Measurements from ENCODE around the gene CEP41. TPM values are rescaled to one million over a fixed set of nuclear protein-coding genes. Genes with fewer than 3 reads are reported as not detected.
A peak's percentile ranks its signal among the peaks of the same experiment; 100 is the strongest.

The CEP41 gene
- total RNA-seq, 2 experiments from 2014 or later: 19.6 to 35.4 TPM

- no TSS peak for BruUV-seq (replicated peaks)
- no peak overlapping the region for H3K4me2 ChIP-seq (ENCODE audit: low read length)
- no peak for DNase-seq (ENCODE audit: low spot score)
- 0 out of 2 replicates have a peak, but pooled peaks cover 4% of the 10 kb centered on the region for H4K20me1 ChIP-seq (ENCODE audit: insufficient read depth, low read length)
- intact Hi-C loops (cut with micrococcal nuclease; ENCODE audit: unreplicated experiment): no loop called here
- peaks cover 7% of the 10 kb centered on the region; the same call in 1 of the 2 replicates for H3K36me3 ChIP-seq (ENCODE audit: insufficient read depth, low read length)
- no peak overlapping the region for H3K4me3 ChIP-seq (ENCODE audit: low read depth, low read length, poor library complexity, severe bottlenecking)
- no peak for TF ChIP-seq CTCF (conservative IDR thresholded peaks at IDR 0.05; ENCODE audit: low read length)
- no peak for TF ChIP-seq EZH2phosphoT487 (IDR thresholded peaks at IDR 0.05; ENCODE audit: borderline replicate concordance, low read depth, low read length)
- POLR2A ChIA-PET: interaction anchor here (0.9 to 1.7 kb wide), 2 partner anchors 8 to 23 kb away, joined by 4 to 5 read pairs; no protein-coding TSS in a partner anchor
- H3K27ac ChIP-seq (ENCODE audit: low read depth, low read length, poor library complexity, severe bottlenecking): no peak overlapping the region
- H3K79me2 ChIP-seq (ENCODE audit: insufficient read depth, low read depth, low read length): no peaks in the 10 kb centered on the region; the same call in 1 of the 2 replicates
- no peak overlapping the region for H2AFZ ChIP-seq (ENCODE audit: low read length)
- H3K9me3 ChIP-seq (ENCODE audit: low read length): no peaks in the 10 kb centered on the region
- H3K4me1 ChIP-seq (ENCODE audit: insufficient read depth, low read length, poor library complexity, severe bottlenecking): peaks cover 4% of the 10 kb centered on the region
- CTCF ChIA-PET (ENCODE audit: unreplicated experiment): no interaction called here
- H3K9me2 ChIP-seq (ENCODE audit: insufficient read depth, low read length): no peaks in the 10 kb centered on the region
Observed at GRCh38 chr7:130433301-130433700, 7.5 kb downstream of the CEP41 start.

- intact Hi-C loops (cut with micrococcal nuclease; ENCODE audit: unreplicated experiment): no loop called here
- H3K79me2 ChIP-seq (ENCODE audit: insufficient read depth, low read depth, low read length): no peaks in the 10 kb centered on the region; the same call in 1 of the 2 replicates
- H3K27ac ChIP-seq (ENCODE audit: low read depth, low read length, poor library complexity, severe bottlenecking): no peak overlapping the region
- CTCF ChIA-PET (ENCODE audit: unreplicated experiment): no interaction called here
- H3K4me1 ChIP-seq (ENCODE audit: insufficient read depth, low read length, poor library complexity, severe bottlenecking): peaks cover 4% of the 10 kb centered on the region
- no peaks in the 10 kb centered on the region for H3K9me2 ChIP-seq (ENCODE audit: insufficient read depth, low read length)
- TF ChIP-seq EZH2phosphoT487 (IDR thresholded peaks at IDR 0.05; ENCODE audit: borderline replicate concordance, low read depth, low read length): no peak
- no peak for TF ChIP-seq CTCF (conservative IDR thresholded peaks at IDR 0.05; ENCODE audit: low read length)
- no peak overlapping the region for H3K4me3 ChIP-seq (ENCODE audit: low read depth, low read length, poor library complexity, severe bottlenecking)
- H2AFZ ChIP-seq (ENCODE audit: low read length): no peak overlapping the region
- no TSS peak for BruUV-seq (replicated peaks)
- 0 out of 2 replicates have a peak, but pooled peaks cover 4% of the 10 kb centered on the region for H4K20me1 ChIP-seq (ENCODE audit: insufficient read depth, low read length)
- H3K4me2 ChIP-seq (ENCODE audit: low read length): no peak overlapping the region
- POLR2A ChIA-PET: no interaction called here
- peaks cover 7% of the 10 kb centered on the region; the same call in 1 of the 2 replicates for H3K36me3 ChIP-seq (ENCODE audit: insufficient read depth, low read length)
- H3K9me3 ChIP-seq (ENCODE audit: low read length): no peaks in the 10 kb centered on the region
- no peak for DNase-seq (ENCODE audit: low spot score)
Observed at GRCh38 chr7:130432886-130433285, 7.9 kb downstream of the CEP41 start.

- no TSS peak for BruUV-seq (replicated peaks)
Observed at GRCh38 chr7:130430841-130431666, 9.8 kb downstream of the CEP41 start.

More at GRCh38 chr7:130430841-130431666, 9.8 kb downstream of the CEP41 start:
- TF ChIP-seq CTCF (conservative IDR thresholded peaks at IDR 0.05; ENCODE audit: low read length): no peak
- no peak for TF ChIP-seq EZH2phosphoT487 (IDR thresholded peaks at IDR 0.05; ENCODE audit: borderline replicate concordance, low read depth, low read length)
- Histone ChIP-seq H3K36me3 (ENCODE audit: insufficient read depth, low read length) (peaks cover 21% of the 10 kb centered on the region; the same call in 1 of the 2 replicates), H2AFZ (ENCODE audit: low read length) (no peak overlapping the region), H4K20me1 (ENCODE audit: insufficient read depth, low read length) (0 out of 2 replicates have a peak, but pooled peaks cover 4% of the 10 kb centered on the region), H3K9me3 (ENCODE audit: low read length) (no peaks in the 10 kb centered on the region), H3K4me3 (ENCODE audit: low read depth, low read length, poor library complexity, severe bottlenecking) (no peak overlapping the region), H3K27ac (ENCODE audit: low read depth, low read length, poor library complexity, severe bottlenecking) (no peak overlapping the region), H3K79me2 (ENCODE audit: insufficient read depth, low read depth, low read length) (no peaks in the 10 kb centered on the region; the same call in 1 of the 2 replicates), H3K4me1 (ENCODE audit: insufficient read depth, low read length, poor library complexity, severe bottlenecking) (peaks cover 4% of the 10 kb centered on the region), H3K9me2 (ENCODE audit: insufficient read depth, low read length) (no peaks in the 10 kb centered on the region), H3K4me2 (ENCODE audit: low read length) (peak overlapping the region; percentile 6; the same call in 1 of the 2 replicates)
- ChIA-PET CTCF (ENCODE audit: unreplicated experiment) (no interaction called here), POLR2A (no interaction called here)
- no peak for DNase-seq (ENCODE audit: low spot score)
- intact Hi-C loops (cut with micrococcal nuclease; ENCODE audit: unreplicated experiment): no loop called here
